CD14-positive monocyte (primary cell): Measurements from ENCODE around the gene C9orf85. TPM values are rescaled to one million over a fixed set of nuclear protein-coding genes. Genes with fewer than 3 reads are reported as not detected.

Source experiments
- DNase-seq, 3 donors: peaks; one replicate each; pipeline ENCODE4 v3.0.0-alpha.2; 2011 to 2022
- H2AFZ ChIP-seq: 2 replicates; pipeline ENCODE4 v1.6.0; 2012; ENCODE audit warnings: mild to moderate bottlenecking, low read depth, low read length, inconsistent platforms; ENCODE audit not compliant: insufficient read depth, poor library complexity, severe bottlenecking
- H3K27ac ChIP-seq, 2 donors: 1 replicate in 1 of 2; 2 replicates in 1 of 2; pipeline ENCODE4 v1.5.1; 2012 to 2013; ENCODE audit warnings: low read length in 2 of 2, control low read depth in 1 of 2, inconsistent platforms in 1 of 2, low read depth in 1 of 2, mild to moderate bottlenecking in 1 of 2
- H3K27me3 ChIP-seq, 2 donors: one replicate each; pipeline versions ENCODE4 v1.6.0 to v1.6.1; 2011 to 2013; ENCODE audit warnings: low read length in 2 of 2; ENCODE audit not compliant: control insufficient read depth in 2 of 2, insufficient read depth in 2 of 2
- H3K36me3 ChIP-seq, 2 donors: replicated peaks in 1 of 2; 1 replicate in 1 of 2; 2 replicates in 1 of 2; pipeline versions ENCODE4 v1.5.1 to v1.6.1; 2012 to 2013; ENCODE audit warnings: low read length in 2 of 2, control low read depth in 1 of 2, inconsistent platforms in 1 of 2, mild to moderate bottlenecking in 1 of 2; ENCODE audit not compliant: insufficient read depth in 2 of 2, control insufficient read depth in 1 of 2
- H3K4me1 ChIP-seq, 2 donors: 1 replicate in 1 of 2; 2 replicates in 1 of 2; pipeline versions ENCODE4 v1.5.1 to v1.6.1; 2012 to 2013; ENCODE audit warnings: low read length in 2 of 2, control low read depth in 1 of 2, inconsistent platforms in 1 of 2, mild to moderate bottlenecking in 1 of 2, moderate library complexity in 1 of 2; ENCODE audit not compliant: insufficient read depth in 2 of 2, control insufficient read depth in 1 of 2
- H3K4me2 ChIP-seq: replicated peaks from 2 replicates; pipeline ENCODE3; 2012; ENCODE audit warnings: low read length, moderate library complexity, mild to moderate bottlenecking; ENCODE audit not compliant: poor library complexity, severe bottlenecking; ENCODE audit errors: extremely low read depth
- H3K4me3 ChIP-seq, 3 experiments: fragments of 200-600 bp in 1 of 3; sonication (generic) in 1 of 3; replicated peaks in 1 of 3; 1 replicate in 2 of 3; 2 replicates in 1 of 3; pipeline ENCODE4 v1.5.1; 2011 to 2013; ENCODE audit warnings: low read length in 3 of 3, mild to moderate bottlenecking in 3 of 3, control low read depth in 2 of 3, low read depth in 2 of 3, inconsistent platforms in 1 of 3, moderate library complexity in 1 of 3
- H3K79me2 ChIP-seq: 2 replicates; pipeline ENCODE4 v1.6.0; 2012; ENCODE audit warnings: mild to moderate bottlenecking, control low read depth, inconsistent platforms, low read length, moderate library complexity; ENCODE audit not compliant: insufficient read depth
- H3K9ac ChIP-seq: 2 replicates; pipeline ENCODE4 v1.6.0; 2017; ENCODE audit warnings: low read length, mild to moderate bottlenecking; ENCODE audit not compliant: insufficient read depth, poor library complexity, severe bottlenecking
- H3K9me3 ChIP-seq, 2 donors: replicated peaks in 1 of 2; 1 replicate in 1 of 2; 2 replicates in 1 of 2; pipeline versions ENCODE4 v1.5.1 to v1.6.1; 2012 to 2013; ENCODE audit warnings: low read length in 2 of 2, control low read depth in 1 of 2; ENCODE audit not compliant: control insufficient read depth in 1 of 2, insufficient read depth in 1 of 2
- H4K20me1 ChIP-seq: 2 replicates; pipeline ENCODE4 v1.6.0; 2012; ENCODE audit warnings: mild to moderate bottlenecking, low read length, control low read depth, moderate library complexity; ENCODE audit not compliant: insufficient read depth
- H3K27ac Mint-ChIP-seq, 7 donors: one replicate each; pipeline ENCODE4 v1.8.0; 2020; ENCODE audit warnings: mild to moderate bottlenecking in 7 of 7, mixed read lengths in 7 of 7, moderate library complexity in 6 of 7, inconsistent platforms in 2 of 7
- H3K27me3 Mint-ChIP-seq, 3 donors: one replicate each; pipeline ENCODE4 v1.8.0; 2021 to 2022; ENCODE audit warnings: low read depth in 3 of 3, mild to moderate bottlenecking in 3 of 3, mixed read lengths in 3 of 3, moderate library complexity in 3 of 3, inconsistent platforms in 1 of 3
- H3K36me3 Mint-ChIP-seq, 2 donors: one replicate each; pipeline ENCODE4 v1.8.0; 2020; ENCODE audit warnings: mixed read lengths in 2 of 2, inconsistent platforms in 1 of 2, mild to moderate bottlenecking in 1 of 2
- H3K4me1 Mint-ChIP-seq: one replicate; pipeline ENCODE4 v1.8.0; 2020; ENCODE audit warnings: mild to moderate bottlenecking, mixed read lengths
- H3K4me3 Mint-ChIP-seq, 2 donors: one replicate each; pipeline ENCODE4 v1.8.0; 2020; ENCODE audit warnings: mild to moderate bottlenecking in 2 of 2, mixed read lengths in 2 of 2, moderate library complexity in 1 of 2
- H3K9me3 Mint-ChIP-seq, 7 donors: one replicate each; pipeline ENCODE4 v1.8.0; 2020 to 2022; ENCODE audit warnings: mixed read lengths in 7 of 7, mild to moderate bottlenecking in 6 of 7, moderate library complexity in 6 of 7, inconsistent platforms in 2 of 7
- CTCF ChIP-seq: fragments of 200-600 bp; IDR thresholded peaks from one replicate; pipeline ENCODE4 v1.8.0; 2022; ENCODE audit warnings: antibody characterized with exemption, mild to moderate bottlenecking
- WGBS: methylation state at CpG from one replicate; pipeline ENCODE4 v1.1.5; 2013; ENCODE audit warnings: missing lambda C conversion rate; ENCODE audit not compliant: insufficient coverage; 5-methylcytosine and 5-hydroxymethylcytosine counted together
- intact Hi-C, 2 donors: fragments of 100-400 bp; cut with micrococcal nuclease; formaldehyde crosslinking; loops; one replicate each; pipeline versions ENCODE4 v1.15.0 to v1.15.1; 2023
- polyA plus RNA-seq, 3 donors: library from polyadenylated mRNA; depleted of rRNA in 1 of 3; unstranded in 2 of 3; stranded (reverse) in 1 of 3; fragments of 300-500 nt in 2 of 3; fragments of >200 nt in 1 of 3; fragmentation: Illumina TruSeq in 2 of 3; gene quantifications; 1 replicate in 2 of 3; 2 replicates in 1 of 3; pipeline ENCODE4 v1.2.3, GENCODE V29; 2012 to 2021

C9orf85 gene
- polyA plus RNA-seq, 3 donors, result 4.5 to 6.4 (median 5.4) TPM

- intact Hi-C loops, result no loop called here
- WGBS, result 73% methylated on average over 1 of the region's 1 CpG
- H3K27me3 ChIP-seq, result no peaks in the 10 kb centered on the region
- no peaks in the 10 kb centered on the region for H3K4me1 ChIP-seq
- no peak overlapping the region for H3K4me3 ChIP-seq
- H4K20me1 ChIP-seq, result peaks cover 6% of the 10 kb centered on the region
- no peak overlapping the region for H3K4me2 ChIP-seq
- H3K79me2 ChIP-seq, result peaks cover 14% of the 10 kb centered on the region
- Mint-ChIP-seq H3K9me3 (peaks cover 0 to 2% (median 0%) of the 10 kb centered on the region in 7 donors), H3K27ac (peak overlapping the region in 2 of 7 donors; percentile 1 to 54), H3K4me1 (peaks cover 11% of the 10 kb centered on the region), H3K27me3 (no peaks in the 10 kb centered on the region), H3K36me3 (peaks cover 2 to 4% of the 10 kb centered on the region in 2 donors), H3K4me3 (no peak overlapping the region)
- no peaks in the 10 kb centered on the region for H3K36me3 ChIP-seq
- no peak overlapping the region for H2AFZ ChIP-seq
- H3K27ac ChIP-seq, result no peak overlapping the region
- H3K9ac ChIP-seq, result no peak overlapping the region
- no peaks in the 10 kb centered on the region for H3K9me3 ChIP-seq
- DNase-seq, result no peak
- no peak for TF ChIP-seq CTCF
Measured at GRCh38 chr9:71936066-71936465, 24.6 kb downstream of the C9orf85 start.

GRCh38 chr9:71937070-71937625, 25.7 kb downstream of the C9orf85 start:
- no peak overlapping the region for H3K4me2 ChIP-seq
- Mint-ChIP-seq H3K27me3 (no peaks in the 10 kb centered on the region), H3K4me1 (peaks cover 11% of the 10 kb centered on the region), H3K27ac (no peak overlapping the region), H3K36me3 (peaks cover 2 to 4% of the 10 kb centered on the region in 2 donors), H3K9me3 (peaks cover 0 to 1% (median 0%) of the 10 kb centered on the region in 7 donors), H3K4me3 (no peak overlapping the region)
- no peaks in the 10 kb centered on the region for H3K36me3 ChIP-seq
- no peak overlapping the region for H3K9ac ChIP-seq
- H2AFZ ChIP-seq, result no peak overlapping the region
- intact Hi-C loops, result no loop called here
- no peaks in the 10 kb centered on the region for H3K9me3 ChIP-seq
- no peak overlapping the region for H3K27ac ChIP-seq
- peaks cover 9% of the 10 kb centered on the region for H4K20me1 ChIP-seq
- peaks cover 14% of the 10 kb centered on the region for H3K79me2 ChIP-seq
- WGBS, result 33% methylated on average over 1 of the region's 4 CpGs
- DNase-seq, result no peak
- no peak overlapping the region for H3K4me3 ChIP-seq
- TF ChIP-seq CTCF, result no peak
- H3K27me3 ChIP-seq, result no peaks in the 10 kb centered on the region
- no peaks in the 10 kb centered on the region for H3K4me1 ChIP-seq
